AG04449 (cell line): ENCODE data around the gene EFNA5.

Source experiments
- CTCF ChIA-PET: fragments of 350-600 bp; formaldehyde crosslinking; extraction: SDS; loops from one replicate; lab custom pipeline; 2021; ENCODE audit warnings: antibody characterized with exemption; lab: Yijun Ruan, JAX
- POLR2A ChIA-PET: fragments of 400-600, 350-600 bp; formaldehyde crosslinking; extraction: SDS; loops from one replicate; lab custom pipeline; 2020; ENCODE audit warnings: antibody characterized with exemption, inconsistent platforms; lab: Yijun Ruan, JAX
- DNase-seq: peaks from one replicate; pipeline ENCODE4 v3.0.0-alpha.2; 2010; ENCODE audit warnings: low read depth, low spot score
- H3K4me3 ChIP-seq: 2 replicates; pipeline ENCODE4 v1.5.1; 2011; ENCODE audit warnings: low read depth, mild to moderate bottlenecking, control low read depth, low read length
- TF ChIP-seq, protein P1 (sequence below): IDR thresholded peaks from one replicate; pipeline ENCODE4 v1.5.1; 2011; ENCODE audit warnings: mild to moderate bottlenecking, moderate library complexity, low read length, control low read depth, inconsistent platforms; ENCODE audit not compliant: insufficient read depth; ENCODE audit errors: missing control alignments

Gene EFNA5

GRCh38 chr5:107393851-107394250, 276.9 kb downstream of the EFNA5 start:
- ChIA-PET CTCF (no interaction called here), POLR2A (no interaction called here)
- TF ChIP-seq, protein P1, sequence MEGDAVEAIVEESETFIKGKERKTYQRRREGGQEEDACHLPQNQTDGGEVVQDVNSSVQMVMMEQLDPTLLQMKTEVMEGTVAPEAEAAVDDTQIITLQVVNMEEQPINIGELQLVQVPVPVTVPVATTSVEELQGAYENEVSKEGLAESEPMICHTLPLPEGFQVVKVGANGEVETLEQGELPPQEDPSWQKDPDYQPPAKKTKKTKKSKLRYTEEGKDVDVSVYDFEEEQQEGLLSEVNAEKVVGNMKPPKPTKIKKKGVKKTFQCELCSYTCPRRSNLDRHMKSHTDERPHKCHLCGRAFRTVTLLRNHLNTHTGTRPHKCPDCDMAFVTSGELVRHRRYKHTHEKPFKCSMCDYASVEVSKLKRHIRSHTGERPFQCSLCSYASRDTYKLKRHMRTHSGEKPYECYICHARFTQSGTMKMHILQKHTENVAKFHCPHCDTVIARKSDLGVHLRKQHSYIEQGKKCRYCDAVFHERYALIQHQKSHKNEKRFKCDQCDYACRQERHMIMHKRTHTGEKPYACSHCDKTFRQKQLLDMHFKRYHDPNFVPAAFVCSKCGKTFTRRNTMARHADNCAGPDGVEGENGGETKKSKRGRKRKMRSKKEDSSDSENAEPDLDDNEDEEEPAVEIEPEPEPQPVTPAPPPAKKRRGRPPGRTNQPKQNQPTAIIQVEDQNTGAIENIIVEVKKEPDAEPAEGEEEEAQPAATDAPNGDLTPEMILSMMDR, result no peak
- DNase-seq, result no peak
- no peak overlapping the region for H3K4me3 ChIP-seq

GRCh38 chr5:107391787-107392186, 278.9 kb downstream of the EFNA5 start:
- ChIA-PET POLR2A (no interaction called here), CTCF (no interaction called here)
- DNase-seq, result no peak
- TF ChIP-seq, protein P1, result no peak
- H3K4me3 ChIP-seq, result no peak overlapping the region

DNA sequence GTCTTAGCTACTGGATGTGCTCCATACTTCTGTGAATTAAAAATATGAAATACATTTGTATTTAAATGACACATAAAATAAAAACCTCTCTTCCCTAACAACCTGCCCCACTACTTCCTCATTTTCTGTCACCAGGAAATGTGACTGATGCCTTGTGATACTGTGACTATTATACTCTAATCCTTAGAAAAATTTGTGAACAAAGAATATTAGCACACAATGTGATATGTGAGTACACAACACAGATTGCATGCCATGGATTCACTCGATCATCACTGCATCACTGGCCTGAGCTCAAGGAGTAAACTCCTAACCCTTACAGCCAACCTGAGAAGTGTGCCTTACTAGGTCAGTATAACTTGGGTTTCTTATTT, 281.0 kb downstream of the EFNA5 start:
- ChIA-PET POLR2A (interaction anchor here (0.6 kb wide), 1 partner anchor 11 kb away, joined by 3 read pairs; no protein-coding TSS in a partner anchor), CTCF (interaction anchor here (0.8 to 1.4 kb wide), 3 partner anchors 11 to 182 kb away, joined by 3 to 5 read pairs (median 3); no protein-coding TSS in a partner anchor)
- DNase-seq, result no peak
- H3K4me3 ChIP-seq, result no peak overlapping the region
- TF ChIP-seq, protein P1, result no peak

DNA sequence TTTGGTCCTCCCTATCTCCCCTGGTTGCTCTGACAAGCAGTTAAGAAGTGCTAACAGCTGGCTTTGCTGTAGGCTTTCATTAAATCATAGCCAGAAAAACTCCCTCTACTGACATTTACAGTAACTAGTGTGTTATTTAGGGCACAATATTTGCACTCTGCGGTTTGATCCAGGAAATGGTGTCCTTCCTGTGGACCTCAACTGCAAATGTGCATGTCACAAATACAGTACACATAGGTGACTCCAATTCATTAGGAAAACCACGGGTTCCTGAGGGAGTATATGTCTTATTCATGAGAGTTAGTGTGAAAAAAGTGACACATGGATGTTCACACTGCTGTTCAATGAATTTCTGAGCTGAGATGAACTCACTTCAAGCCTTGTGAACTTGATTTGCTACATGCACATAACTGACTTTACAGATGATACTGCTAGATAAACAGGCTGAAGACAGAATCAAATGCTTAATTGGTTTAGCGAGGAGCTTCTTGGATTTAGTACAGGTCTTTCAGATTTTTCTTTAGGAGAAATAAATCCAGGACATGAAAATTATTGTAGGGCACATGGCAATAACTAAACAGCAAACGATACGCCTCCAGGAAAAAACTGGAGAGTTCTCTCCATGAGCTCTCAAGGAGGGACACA, 281.5 kb downstream of the EFNA5 start:
- H3K4me3 ChIP-seq, result no peak overlapping the region
- TF ChIP-seq, protein P1, result no peak
- DNase-seq, result no peak
- POLR2A ChIA-PET, result interaction anchor here (0.6 to 0.7 kb wide), 2 partner anchors 10 to 36 kb away, joined by 3 read pairs; no protein-coding TSS in a partner anchor
- CTCF ChIA-PET, result interaction anchor here (0.8 to 1.4 kb wide), 4 partner anchors 11 to 183 kb away, joined by 3 to 5 read pairs (median 3); no protein-coding TSS in a partner anchor

GRCh38 chr5:107388141-107388861, 282.4 kb downstream of the EFNA5 start:
- ChIA-PET POLR2A (interaction anchor here (0.7 to 1.0 kb wide), 2 partner anchors 36 to 37 kb away, joined by 3 read pairs; no protein-coding TSS in a partner anchor), CTCF (interaction anchor here (0.6 to 1.4 kb wide), 3 partner anchors 35 to 962 kb away, joined by 3 to 5 read pairs (median 3); no protein-coding TSS in a partner anchor)
- H3K4me3 ChIP-seq, result no peak overlapping the region
- TF ChIP-seq, protein P1, result no peak
- DNase-seq, result peak; percentile 90
